GM20431 (cell line): Measurements from ENCODE around the gene C10orf120.

Experiments
- in situ Hi-C: fragments of 300-500 bp; cut with MseI, MboI; formaldehyde crosslinking; loops from one replicate; pipeline ENCODE4 v1.15.0; 2020; ENCODE audit warnings: low sequenced_read_pairs; ENCODE audit not compliant: unreplicated experiment

Gene C10orf120

DNA sequence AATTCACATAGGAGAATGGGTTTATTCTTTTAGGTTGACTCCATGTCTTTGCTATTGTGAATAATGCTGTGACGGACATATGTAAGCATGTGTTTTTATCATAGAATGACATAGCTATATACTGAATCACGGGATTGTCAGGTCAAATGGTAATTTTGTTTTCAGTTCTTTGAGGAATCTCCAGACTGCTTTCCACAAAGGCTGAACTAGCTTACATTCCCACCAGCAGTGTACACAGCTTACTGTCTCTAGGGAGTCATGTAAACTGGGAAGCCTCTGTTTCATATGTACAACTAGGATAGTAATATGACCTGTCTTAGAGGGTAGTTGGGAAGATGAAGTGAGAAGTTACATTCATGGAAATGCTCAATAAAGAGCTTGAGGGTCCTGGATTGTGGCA, 6.8 kb upstream of the C10orf120 start:
- in situ Hi-C loops: no loop called here

DNA sequence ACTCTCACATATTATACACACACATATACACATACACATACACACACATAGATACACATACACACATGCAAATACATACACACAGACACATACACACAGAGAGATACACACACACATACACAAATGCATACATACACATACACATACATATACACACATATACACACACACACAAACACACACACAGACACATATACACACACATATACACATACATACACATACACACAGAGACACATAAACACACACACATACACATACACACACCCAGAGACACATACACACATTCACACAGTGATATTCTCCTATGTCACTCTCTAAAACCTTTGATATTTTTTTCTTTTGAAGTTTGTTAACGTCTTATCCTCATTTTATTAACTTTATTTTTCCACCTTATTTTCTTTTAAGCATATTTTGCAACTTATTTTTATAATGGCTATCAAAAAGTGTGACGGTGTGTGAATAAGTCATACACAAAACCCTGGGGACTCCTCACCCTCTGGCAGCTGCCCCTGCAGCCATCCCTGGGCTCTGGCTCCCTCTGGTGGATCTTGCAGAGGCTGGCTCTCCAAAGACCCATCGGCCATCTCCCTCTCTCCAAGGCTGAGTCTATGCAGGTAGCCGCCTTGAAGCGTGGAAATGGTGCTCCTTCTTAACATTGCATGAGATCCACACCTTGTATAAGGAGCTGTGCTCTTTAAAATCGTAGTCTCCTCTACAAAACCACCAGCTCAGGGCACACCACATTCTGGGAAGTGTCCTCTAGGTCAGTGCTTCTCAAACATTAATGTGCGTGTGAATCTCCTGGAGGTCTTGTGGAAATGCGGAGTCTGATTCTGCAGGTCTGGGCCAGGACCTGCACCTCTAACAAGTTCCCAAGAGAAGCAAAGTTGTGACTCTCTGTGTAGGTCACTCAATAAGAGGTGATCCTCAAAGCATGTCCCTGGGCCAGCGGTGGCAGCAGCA, 4.1 kb upstream of the C10orf120 start:
- in situ Hi-C loops: no loop called here

GRCh38 chr10:122702275-122702674, 2.6 kb upstream of the C10orf120 start:
- in situ Hi-C loops: no loop called here

DNA sequence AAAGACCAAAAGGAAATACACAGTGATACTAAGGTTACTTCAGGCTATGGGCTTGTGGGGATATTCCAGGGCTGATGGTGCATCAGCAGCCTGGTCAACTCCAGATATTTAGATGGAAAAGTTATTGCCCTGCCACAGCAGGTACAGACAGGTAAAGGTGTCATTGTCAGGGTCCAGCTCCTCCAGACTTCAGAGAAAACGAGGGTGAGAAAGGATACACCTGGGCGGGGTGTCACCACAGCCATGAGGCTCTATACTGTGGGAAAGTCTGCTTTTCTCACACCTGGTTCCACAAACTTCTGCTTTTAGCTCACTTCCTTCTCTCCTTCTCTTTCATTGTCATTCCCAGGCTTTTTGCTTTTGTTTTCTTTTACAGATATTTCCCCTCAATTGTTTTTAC, 2.0 kb upstream of the C10orf120 start:
- in situ Hi-C loops: no loop called here

- in situ Hi-C loops: no loop called here
Observed at GRCh38 chr10:122696687-122697086, 3.0 kb downstream of the C10orf120 start.

DNA sequence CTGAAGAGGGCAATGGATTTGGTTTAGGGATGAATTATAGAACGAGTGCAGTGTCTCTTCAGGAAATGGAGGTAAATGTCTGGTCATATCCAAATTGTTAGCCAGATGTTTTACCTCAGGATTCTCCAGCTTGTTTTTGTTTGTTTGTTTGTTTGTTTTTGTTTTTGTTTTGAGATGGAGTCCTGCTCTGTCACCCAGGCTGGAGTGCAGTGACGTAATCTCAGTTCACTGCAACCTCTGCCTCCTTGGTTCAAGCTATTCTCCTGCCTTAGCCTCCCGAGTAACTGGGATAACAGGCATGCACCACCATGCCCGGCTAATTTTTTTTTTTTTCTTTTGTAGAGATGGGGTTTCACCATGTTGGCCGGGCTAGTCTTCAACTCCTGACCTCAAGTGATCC, 6.9 kb downstream of the C10orf120 start:
- in situ Hi-C loops: no loop called here

- in situ Hi-C loops: no loop called here
Observed at GRCh38 chr10:122689146-122689820, 10.4 kb downstream of the C10orf120 start.

DNA sequence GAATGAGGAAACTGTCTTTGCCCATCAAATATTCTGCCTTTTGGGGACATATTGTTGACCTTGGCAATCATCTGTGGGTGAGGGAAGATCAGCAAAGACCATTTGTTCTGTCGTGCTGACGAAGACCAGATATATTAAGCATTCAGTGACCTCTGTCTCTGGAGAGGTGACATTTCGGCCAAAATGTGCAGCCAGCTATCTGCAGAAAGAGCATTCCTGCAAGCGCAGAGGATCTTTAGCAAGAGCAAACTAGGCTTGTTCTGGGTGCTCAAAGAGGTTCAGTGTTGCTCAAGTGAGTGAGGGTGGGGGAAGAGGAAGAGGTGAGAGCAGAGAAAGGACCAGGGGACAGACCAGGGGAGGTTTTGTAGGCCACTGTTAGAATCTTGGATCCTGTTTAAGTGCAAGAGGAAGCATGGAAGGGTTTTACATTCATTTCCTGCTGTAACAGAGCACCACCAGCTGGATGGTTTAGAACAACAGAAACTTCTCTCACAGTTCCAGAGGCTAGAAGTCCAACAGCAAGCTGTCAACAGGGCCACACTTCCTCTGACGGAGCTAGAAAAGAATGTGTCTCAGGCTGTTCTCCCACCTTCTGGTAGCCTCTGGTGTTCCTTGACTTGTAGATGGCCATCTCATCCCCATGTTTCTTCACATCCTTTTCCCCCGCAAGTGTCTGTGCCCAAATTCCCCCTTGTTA, 11.2 kb downstream of the C10orf120 start:
- in situ Hi-C loops: no loop called here

GRCh38 chr10:122682522-122682921, 17.1 kb downstream of the C10orf120 start:
- in situ Hi-C loops: no loop called here

- in situ Hi-C loops: no loop called here
Observed at GRCh38 chr10:122678266-122678665, 21.4 kb downstream of the C10orf120 start.

DNA sequence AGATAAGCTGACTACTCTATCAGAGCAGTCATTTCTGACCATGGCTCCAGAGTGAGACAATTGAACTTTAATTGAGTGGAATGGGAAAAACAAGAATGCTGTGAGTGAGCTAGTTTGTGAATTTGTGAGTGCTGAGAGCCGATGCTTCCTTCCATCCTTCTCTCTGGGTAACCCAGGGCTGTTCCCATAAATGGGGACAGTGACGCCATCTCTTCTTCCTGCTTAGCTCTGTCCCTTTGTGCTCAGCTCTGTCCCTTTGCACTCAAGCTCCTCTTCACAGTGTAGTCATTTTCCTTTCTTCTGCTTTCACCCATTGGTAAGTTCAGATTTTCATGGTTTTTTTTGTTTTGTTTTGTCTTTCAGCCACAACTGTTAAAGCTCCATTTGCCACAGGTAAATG, 24.4 kb downstream of the C10orf120 start:
- in situ Hi-C loops: no loop called here

DNA sequence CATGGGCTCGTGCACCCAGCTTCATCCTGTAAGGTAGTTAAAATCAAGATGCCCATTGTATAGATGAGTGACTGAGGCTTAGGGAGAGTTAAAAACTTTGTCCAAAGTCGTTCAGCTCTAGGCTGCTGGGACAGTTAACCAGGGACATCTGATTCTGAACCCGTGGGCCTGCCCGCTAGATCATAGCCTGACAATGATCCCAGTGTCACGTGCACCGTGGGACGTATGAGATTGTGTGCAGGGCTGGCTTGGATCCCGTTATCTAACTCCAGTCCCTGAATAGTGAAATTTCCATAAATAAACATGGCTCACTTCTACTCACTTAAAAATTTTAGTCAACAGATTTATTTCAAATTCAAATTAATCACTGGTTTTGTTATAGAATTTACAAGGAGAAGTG, 24.9 kb downstream of the C10orf120 start:
- in situ Hi-C loops: no loop called here

DNA sequence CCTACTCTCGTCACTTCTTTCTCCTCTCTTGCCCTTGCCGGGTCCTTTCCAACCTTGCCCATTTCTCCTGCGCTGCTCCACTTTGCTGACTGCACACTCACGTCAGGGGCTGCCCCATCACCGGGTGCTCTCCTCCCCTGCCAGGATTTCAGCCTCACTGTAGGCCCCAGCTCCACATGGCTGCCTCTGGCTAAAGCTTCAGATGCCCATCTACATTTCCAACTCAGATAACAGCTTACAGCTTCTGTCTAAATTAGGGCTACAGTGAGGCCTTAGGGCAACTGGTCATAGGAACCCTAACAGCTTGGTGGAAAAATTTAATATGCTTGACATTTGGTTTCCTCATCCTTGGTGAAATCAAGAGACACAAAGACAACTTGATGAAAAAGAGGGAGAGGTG, 25.9 kb downstream of the C10orf120 start:
- in situ Hi-C loops: no loop called here

DNA sequence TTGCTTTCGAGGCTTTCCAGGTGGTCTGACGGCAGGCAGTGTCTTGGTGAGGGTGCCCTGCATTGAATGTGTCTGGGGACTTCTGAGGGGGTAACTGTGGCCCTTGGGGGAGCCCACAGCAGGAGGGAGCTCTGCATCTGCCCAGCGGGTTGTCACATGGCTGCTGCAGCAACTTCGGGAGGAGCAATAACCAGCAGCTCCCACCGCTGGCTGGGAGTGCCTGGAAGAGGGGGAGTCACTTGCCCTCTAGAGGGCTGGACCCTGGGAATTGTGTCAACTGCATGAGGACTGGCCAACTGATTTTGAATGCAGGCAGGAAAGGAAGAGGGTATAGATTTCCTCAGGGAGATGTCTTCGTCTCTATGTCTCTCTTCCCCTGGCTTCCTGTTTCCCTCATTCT, 26.4 kb downstream of the C10orf120 start:
- in situ Hi-C loops: no loop called here

- in situ Hi-C loops: no loop called here
Observed at GRCh38 chr10:122672655-122673054, 27.0 kb downstream of the C10orf120 start.

GRCh38 chr10:122671355-122671754, 28.3 kb downstream of the C10orf120 start:
- in situ Hi-C loops: no loop called here

GRCh38 chr10:122669842-122670241, 29.8 kb downstream of the C10orf120 start:
- in situ Hi-C loops: no loop called here

GRCh38 chr10:122669045-122669444, 30.6 kb downstream of the C10orf120 start:
- in situ Hi-C loops: no loop called here

- in situ Hi-C loops: no loop called here
Observed at GRCh38 chr10:122665946-122666345, 33.7 kb downstream of the C10orf120 start.

- in situ Hi-C loops: no loop called here
Observed at GRCh38 chr10:122665329-122665860, 34.3 kb downstream of the C10orf120 start.

- in situ Hi-C loops: no loop called here
Observed at GRCh38 chr10:122664501-122664900, 35.1 kb downstream of the C10orf120 start.
